Measurements from ENCODE around the gene GPR146. TPM values are rescaled to one million over a fixed set of nuclear protein-coding genes. Genes with fewer than 3 reads are reported as not detected.
A peak's percentile ranks its signal among the peaks of the same experiment; 100 is the strongest.

Gene GPR146
- total RNA-seq: 1 to 10 TPM; 5.6 to 8.5 TPM

DNA sequence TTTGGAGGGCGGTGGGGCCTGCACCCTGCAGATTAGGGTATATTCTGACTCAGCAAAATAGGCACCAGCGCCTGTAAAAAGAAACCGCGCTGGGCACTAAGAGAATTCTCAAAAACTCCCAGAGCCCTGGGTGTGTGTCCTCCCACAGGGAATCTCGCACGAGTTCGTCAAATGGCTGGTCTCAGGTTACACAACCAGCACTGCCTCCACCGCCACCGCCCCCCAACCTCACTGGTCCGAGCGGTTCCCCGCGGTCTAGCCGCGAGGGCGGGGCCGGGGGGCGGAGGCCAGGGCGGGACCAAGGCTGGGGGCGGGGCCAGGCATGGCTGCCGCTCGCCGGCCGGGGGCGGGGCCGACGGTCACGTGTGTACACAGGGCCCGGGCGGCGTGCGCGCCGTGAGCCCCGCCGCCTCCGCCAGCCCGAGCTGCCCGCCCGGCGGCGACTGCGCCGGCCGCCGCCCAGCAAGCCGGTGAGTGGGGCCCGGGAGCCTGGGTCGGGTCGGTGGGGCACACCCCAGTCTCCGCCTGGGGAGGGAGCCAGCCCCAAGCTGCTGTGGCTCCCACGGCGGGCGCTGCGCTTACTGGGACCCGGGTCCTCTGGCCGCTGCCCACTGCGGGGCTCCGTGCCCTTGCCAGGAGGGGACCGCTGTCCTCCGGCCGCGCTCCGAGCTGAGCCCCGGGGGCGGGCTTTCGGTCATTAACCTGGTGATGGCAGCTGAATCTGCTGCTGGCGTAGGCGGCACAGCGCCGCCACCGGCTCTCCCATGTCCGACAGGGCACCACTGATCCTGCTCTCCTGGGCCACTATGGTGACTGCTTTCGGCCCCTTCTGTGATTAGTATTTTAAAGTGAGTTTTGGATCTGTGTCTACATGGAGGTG is at the start of gene GPR146:
Gene GPR146 (plus strand): TSS at position 358 of the 880 bp plus-strand sequence. CDS start 12,970 bp downstream, outside the sequence.
- CTCF ChIA-PET: interaction anchor here (0.7 to 3.2 kb wide), 18 partner anchors 10 to 134 kb away, joined by 3 to 28 read pairs (median 4); no protein-coding TSS in a partner anchor
- peak; percentile 93 for DNase-seq
- POLR2A ChIA-PET: interaction anchor here (0.7 to 2.0 kb wide), 7 partner anchors 14 to 116 kb away, joined by 3 to 7 read pairs (median 3); partner anchors contain the start of gene COX19
- Mint-ChIP-seq H3K36me3 (ENCODE audit: low read depth) (no peaks in the 10 kb centered on the region), H3K9me3 (no peaks in the 10 kb centered on the region), H3K27me3 (no peaks in the 10 kb centered on the region), H3K27ac (peak within 1 kb of the TSS; percentile 75), H3K4me1 (ENCODE audit: low read depth) (peaks cover 58% of the 10 kb centered on the region), H3K4me3 (peak within 1 kb of the TSS; percentile 79)
- intact Hi-C loops (cut with micrococcal nuclease): loop anchor here (10.0 kb wide), 1 partner anchor 50 kb away; no protein-coding TSS in a partner anchor
- TF ChIP-seq CTCF (IDR thresholded peaks at IDR 0.05): peak; percentile 63
- peak; percentile 89 for ATAC-seq

DNA sequence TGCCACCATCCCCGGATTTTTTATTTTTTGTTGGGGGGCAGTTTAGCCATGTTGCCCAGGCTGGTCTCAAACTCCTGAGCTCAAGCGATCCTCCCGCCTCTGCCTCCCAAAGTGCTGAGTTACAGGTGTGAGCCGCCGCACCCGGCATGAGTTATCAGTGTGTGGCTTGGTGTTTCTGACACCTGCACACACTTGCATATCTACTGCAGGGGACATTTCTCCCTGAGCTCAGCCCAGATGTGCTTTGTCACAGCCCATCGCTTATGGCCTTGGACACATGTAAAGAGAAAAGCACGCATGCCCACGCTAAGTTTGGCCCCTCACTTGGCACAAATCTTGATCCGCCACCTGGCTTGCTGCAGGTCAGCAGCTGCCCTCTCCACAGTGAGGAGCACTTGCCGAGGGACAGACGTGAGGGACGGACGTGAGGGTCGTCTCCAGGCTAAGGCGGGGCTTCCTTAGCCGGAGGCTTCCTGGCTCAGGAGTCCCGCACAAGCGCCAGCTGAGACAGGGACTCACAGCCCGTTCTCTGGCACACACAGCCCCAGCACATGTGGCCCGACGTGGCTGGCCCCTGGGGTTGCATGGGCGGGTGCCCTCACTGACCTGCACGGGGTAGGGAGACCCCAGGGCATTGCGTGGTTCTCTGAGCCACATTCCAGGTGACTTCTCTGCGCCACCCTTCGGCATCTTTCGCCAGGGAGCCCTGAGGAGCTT is 49.6 kb upstream of the GPR146 start:
- intact Hi-C loops (cut with micrococcal nuclease): loop anchor here (5.0 to 10.0 kb wide), 3 partner anchors 50 to 170 kb away; partner anchors contain the start of genes GPR146 and ZFAND2A
- no peak overlapping the region for H3K4me3 Mint-ChIP-seq
- peaks cover 5% of the 10 kb centered on the region for H3K4me1 Mint-ChIP-seq (ENCODE audit: low read depth)
- no peak overlapping the region for H3K27ac Mint-ChIP-seq
- ATAC-seq (no peak), DNase-seq (no peak)
- ChIA-PET POLR2A (interaction anchor here (0.7 to 4.1 kb wide), 3 partner anchors 19 to 70 kb away, joined by 3 to 19 read pairs (median 13); partner anchors contain the start of gene COX19), CTCF (interaction anchor here (0.6 to 6.3 kb wide), 9 partner anchors 18 to 185 kb away, joined by 3 to 204 read pairs (median 17); partner anchors contain the start of gene COX19)
- no peaks in the 10 kb centered on the region for H3K9me3 Mint-ChIP-seq
- no peaks in the 10 kb centered on the region for H3K36me3 Mint-ChIP-seq (ENCODE audit: low read depth)
- H3K27me3 Mint-ChIP-seq: no peaks in the 10 kb centered on the region
- TF ChIP-seq CTCF (IDR thresholded peaks at IDR 0.05): no peak

DNA sequence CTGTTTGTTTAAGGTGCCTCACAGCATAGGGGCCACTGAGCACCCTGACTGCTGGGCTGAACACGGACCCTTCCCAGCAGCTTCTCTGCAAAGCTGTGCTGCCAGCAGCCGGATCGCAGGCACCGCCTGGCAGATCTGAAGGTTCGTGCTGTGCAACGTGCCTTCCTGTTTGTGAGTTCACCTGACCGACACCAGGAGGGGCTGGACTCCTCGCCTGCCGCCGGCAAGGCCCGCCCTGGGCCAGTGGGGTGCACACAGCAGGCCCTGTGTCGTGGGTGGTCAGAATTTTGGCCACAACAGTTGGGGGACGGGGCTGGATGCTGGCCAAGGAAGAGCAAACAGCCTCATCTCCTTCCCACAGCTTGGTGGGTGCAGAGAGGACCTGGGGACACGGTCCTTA is 48.8 kb upstream of the GPR146 start:
- ChIA-PET POLR2A (no interaction called here), CTCF (interaction anchor here (5.3 to 6.3 kb wide), 2 partner anchors 68 to 178 kb away, joined by 87 to 204 read pairs; no protein-coding TSS in a partner anchor)
- H3K4me3 Mint-ChIP-seq: no peak overlapping the region
- no peaks in the 10 kb centered on the region for H3K9me3 Mint-ChIP-seq
- H3K4me1 Mint-ChIP-seq (ENCODE audit: low read depth): peaks cover 5% of the 10 kb centered on the region
- H3K36me3 Mint-ChIP-seq (ENCODE audit: low read depth): no peaks in the 10 kb centered on the region
- ATAC-seq (no peak), DNase-seq (no peak)
- H3K27ac Mint-ChIP-seq: no peak overlapping the region
- intact Hi-C loops (cut with micrococcal nuclease): loop anchor here (10.0 kb wide), 2 partner anchors 49 to 169 kb away; partner anchors contain the start of genes GPR146 and ZFAND2A
- no peaks in the 10 kb centered on the region for H3K27me3 Mint-ChIP-seq
- TF ChIP-seq CTCF (IDR thresholded peaks at IDR 0.05): no peak

DNA sequence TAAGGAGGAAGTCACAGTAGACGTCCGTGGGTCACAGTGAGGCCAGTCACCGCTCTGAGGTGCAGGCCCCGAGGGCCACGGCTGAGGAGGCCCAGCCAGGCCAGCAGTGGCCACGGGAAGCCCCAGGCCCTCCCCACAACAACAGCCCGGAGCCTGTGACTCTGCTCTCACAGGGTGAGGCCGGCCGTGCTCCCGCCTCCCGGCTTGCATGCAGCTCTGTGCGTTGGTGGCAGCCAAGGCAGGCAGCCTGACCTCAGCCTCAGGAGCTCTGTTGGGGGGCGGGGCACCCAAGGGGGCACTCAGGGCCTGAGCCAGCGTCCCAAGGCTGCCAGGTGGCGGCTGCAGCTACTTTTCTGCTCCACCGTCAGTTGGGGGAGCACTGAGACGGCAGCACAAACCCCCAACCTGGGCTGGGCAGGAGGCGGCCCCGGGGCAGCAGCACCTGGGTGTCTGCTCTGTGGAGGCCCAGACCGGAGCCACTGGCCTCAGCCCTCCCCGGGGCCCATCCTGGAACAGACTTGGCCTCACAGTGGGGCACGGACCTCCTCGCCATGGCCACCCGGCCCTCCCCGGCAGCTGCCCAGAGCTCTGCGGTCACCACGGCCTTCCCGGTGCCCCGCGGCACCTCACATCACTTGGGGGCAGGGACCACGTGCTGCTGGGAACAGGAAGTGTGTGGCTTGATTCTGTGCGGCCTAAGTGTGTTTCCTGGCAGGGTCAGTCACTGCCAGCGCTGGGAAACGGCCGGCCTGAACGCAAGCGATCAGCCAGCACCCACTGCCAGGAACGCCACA is 48.1 kb upstream of the GPR146 start:
- POLR2A ChIA-PET: no interaction called here

More for the DNA sequence above, 48.1 kb upstream of the GPR146 start:
- TF ChIP-seq CTCF (IDR thresholded peaks at IDR 0.05): no peak
- H3K4me1 Mint-ChIP-seq (ENCODE audit: low read depth): peaks cover 5% of the 10 kb centered on the region
- ATAC-seq (no peak), DNase-seq (no peak)
- H3K27ac Mint-ChIP-seq: no peak overlapping the region
- CTCF ChIA-PET: interaction anchor here (0.5 to 6.3 kb wide), 3 partner anchors 67 to 199 kb away, joined by 3 to 204 read pairs (median 87); no protein-coding TSS in a partner anchor
- H3K9me3 Mint-ChIP-seq: no peaks in the 10 kb centered on the region
- no peaks in the 10 kb centered on the region for H3K36me3 Mint-ChIP-seq (ENCODE audit: low read depth)
- H3K4me3 Mint-ChIP-seq: no peak overlapping the region
- H3K27me3 Mint-ChIP-seq: no peaks in the 10 kb centered on the region
- intact Hi-C loops (cut with micrococcal nuclease): loop anchor here (10.0 kb wide), 2 partner anchors 49 to 169 kb away; partner anchors contain the start of genes GPR146 and ZFAND2A

All from activated CD8-positive, alpha-beta T cell treated with anti-CD3 and anti-CD28 coated beads for 36 hours (primary cell).